ENCODE results near the gene WDR77. TPM values are rescaled to one million over a fixed set of nuclear protein-coding genes. Genes with fewer than 3 reads are reported as not detected.
A peak's percentile ranks its signal among the peaks of the same experiment; 100 is the strongest.

Gene WDR77
- total and polyA plus RNA-seq, 9 of the 15 experiments (the other 6 are each of a cell fraction or from before 2014, with no cell fraction given): 20.6 to 160 (median 75.3) TPM

- TF ChIP-seq REST (IDR thresholded peaks at IDR 0.05; ENCODE audit: borderline replicate concordance) (no peak), REST (CRISPR knock-in tag; IDR thresholded peaks at IDR 0.05; ENCODE audit: low read depth) (no peak), POLR3G (IDR thresholded peaks at IDR 0.05; ENCODE audit: extremely low read depth, insufficient read length, insufficient replicate concordance) (no peak), ZNF589 (CRISPR knock-in tag; IDR thresholded peaks at IDR 0.05; ENCODE audit: low read depth) (peak; percentile 84), FOXJ2 (tag; IDR thresholded peaks at IDR 0.05) (no peak), JUN (IDR thresholded peaks at IDR 0.05; ENCODE audit: borderline replicate concordance, low read depth, low read length) (no peak), JUN (CRISPR knock-in tag; IDR thresholded peaks at IDR 0.05; ENCODE audit: borderline replicate concordance) (no peak), MCM7 (IDR thresholded peaks at IDR 0.05) (no peak), FOXP1 (CRISPR knock-in tag; IDR thresholded peaks at IDR 0.05) (no peak), YBX1 (IDR thresholded peaks at IDR 0.05) (no peak), ZNF79 (CRISPR knock-in tag; IDR thresholded peaks at IDR 0.05; ENCODE audit: low read depth) (no peak), ZNF518B (CRISPR knock-in tag; IDR thresholded peaks at IDR 0.05) (no peak), GTF2A2 (tag; IDR thresholded peaks at IDR 0.05) (no peak), BRF2 (IDR thresholded peaks at IDR 0.05; ENCODE audit: borderline replicate concordance, insufficient read depth, insufficient read length) (no peak), ZNF696 (CRISPR knock-in tag; conservative IDR thresholded peaks at IDR 0.05) (no peak), ZNF143 (CRISPR knock-in tag; IDR thresholded peaks at IDR 0.05) (no peak)
These were observed 19.0 kb upstream of the WDR77 start (continued) for GRCh38 chr1:111467865-111468716.
